HepG2 (cell line): ENCODE results near the gene MCC.

Source experiments
- CBX5 ChIP-seq: sonication (generic); formaldehyde crosslinking; IDR thresholded peaks from 2 replicates; pipeline ENCODE4 v1.4.0; 2020; ENCODE audit warnings: missing genetic modification reagents, borderline replicate concordance
- FOSL1 ChIP-seq: sonication (generic); formaldehyde crosslinking; IDR thresholded peaks from 2 replicates; pipeline ENCODE4 v1.9.0; 2021; ENCODE audit warnings: missing genetic modification reagents, borderline replicate concordance
- HNF1B ChIP-seq: sonication (generic); formaldehyde crosslinking; IDR thresholded peaks from 2 replicates; pipeline ENCODE4 v1.5.1; 2020; ENCODE audit warnings: mild to moderate bottlenecking, moderate library complexity, missing genetic modification reagents
- POLR2A ChIP-seq, 2 experiments: IDR thresholded peaks; 2 replicates each; pipeline ENCODE4 v1.6.1; 2011; ENCODE audit warnings: low read depth in 2 of 2, low read length in 2 of 2, mild to moderate bottlenecking in 1 of 2, moderate library complexity in 1 of 2; ENCODE audit not compliant: insufficient read depth in 1 of 2
- RAD51 ChIP-seq: fragments of 450-650 bp; IDR thresholded peaks from 2 replicates; pipeline ENCODE4 v1.6.1; 2016; ENCODE audit warnings: borderline replicate concordance
- TARDBP ChIP-seq: sonication (generic); formaldehyde crosslinking; IDR thresholded peaks from 2 replicates; pipeline ENCODE4 v1.8.0; 2022; ENCODE audit warnings: mild to moderate bottlenecking, missing genetic modification reagents
- YY1 ChIP-seq: IDR thresholded peaks from 2 replicates; pipeline ENCODE4 v1.6.1; 2011; ENCODE audit warnings: low read length, low read depth, moderate library complexity, mild to moderate bottlenecking; ENCODE audit not compliant: insufficient read depth, insufficient replicate concordance
- ZBTB34 ChIP-seq: sonication (generic); formaldehyde crosslinking; IDR thresholded peaks from 2 replicates; pipeline ENCODE4 v1.8.0; 2022; ENCODE audit warnings: mild to moderate bottlenecking, missing genetic modification reagents
- ZNF770 ChIP-seq: sonication (generic); formaldehyde crosslinking; IDR thresholded peaks from 2 replicates; pipeline ENCODE4 v1.5.0; 2020; ENCODE audit warnings: mild to moderate bottlenecking, missing genetic modification reagents
- TF ChIP-seq, protein P1 (sequence below), 2 experiments: IDR thresholded peaks; 2 replicates each; pipeline ENCODE4 v1.6.1; 2011 to 2012; ENCODE audit warnings: low read length in 2 of 2, borderline replicate concordance in 1 of 2, low read depth in 1 of 2, mild to moderate bottlenecking in 1 of 2, moderate library complexity in 1 of 2
- TF ChIP-seq, protein P2 (sequence below): sonication (generic); formaldehyde crosslinking; IDR thresholded peaks from 2 replicates; pipeline ENCODE4 v1.5.0; 2020; ENCODE audit warnings: mild to moderate bottlenecking, missing genetic modification reagents, moderate library complexity
- TF ChIP-seq, protein P3 (sequence below), 2 experiments: sonication (generic) in 1 of 2; formaldehyde crosslinking in 1 of 2; IDR thresholded peaks; 2 replicates each; pipeline versions ENCODE4 v1.5.1 to v1.6.1; 2011 to 2020; ENCODE audit warnings: borderline replicate concordance in 1 of 2, low read depth in 1 of 2, low read length in 1 of 2, mild to moderate bottlenecking in 1 of 2, missing genetic modification reagents in 1 of 2, moderate library complexity in 1 of 2

DNA sequence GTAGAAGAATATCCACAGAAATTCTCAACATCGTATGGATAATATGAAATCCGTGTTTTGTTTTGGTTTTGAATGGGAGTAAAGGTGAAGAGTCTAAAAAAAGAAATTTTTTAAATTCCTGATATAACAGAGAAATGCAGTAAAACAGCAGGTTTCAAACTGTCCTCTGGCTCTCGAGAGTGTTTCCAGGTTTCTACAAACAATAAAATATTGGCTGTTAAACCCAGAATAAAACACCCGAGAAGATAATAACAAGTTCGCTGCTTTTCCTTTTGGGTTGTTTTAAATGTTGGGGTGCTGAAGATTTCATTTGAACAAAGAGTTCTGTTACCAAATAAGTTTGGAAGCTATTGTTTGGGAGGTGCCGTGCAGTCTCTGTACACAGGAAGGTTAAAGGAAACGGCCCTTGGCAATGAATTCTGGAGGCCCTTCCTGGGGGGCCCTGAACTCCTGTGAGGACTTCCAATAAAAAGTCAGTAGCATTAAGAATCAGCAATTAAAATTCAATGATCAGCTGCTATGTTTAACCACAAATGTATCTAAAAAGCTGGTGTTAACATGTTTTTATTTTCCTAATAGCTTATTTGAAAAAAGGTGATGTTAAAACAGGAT is 269.2 kb downstream of the MCC start:
- TF ChIP-seq, protein P1, sequence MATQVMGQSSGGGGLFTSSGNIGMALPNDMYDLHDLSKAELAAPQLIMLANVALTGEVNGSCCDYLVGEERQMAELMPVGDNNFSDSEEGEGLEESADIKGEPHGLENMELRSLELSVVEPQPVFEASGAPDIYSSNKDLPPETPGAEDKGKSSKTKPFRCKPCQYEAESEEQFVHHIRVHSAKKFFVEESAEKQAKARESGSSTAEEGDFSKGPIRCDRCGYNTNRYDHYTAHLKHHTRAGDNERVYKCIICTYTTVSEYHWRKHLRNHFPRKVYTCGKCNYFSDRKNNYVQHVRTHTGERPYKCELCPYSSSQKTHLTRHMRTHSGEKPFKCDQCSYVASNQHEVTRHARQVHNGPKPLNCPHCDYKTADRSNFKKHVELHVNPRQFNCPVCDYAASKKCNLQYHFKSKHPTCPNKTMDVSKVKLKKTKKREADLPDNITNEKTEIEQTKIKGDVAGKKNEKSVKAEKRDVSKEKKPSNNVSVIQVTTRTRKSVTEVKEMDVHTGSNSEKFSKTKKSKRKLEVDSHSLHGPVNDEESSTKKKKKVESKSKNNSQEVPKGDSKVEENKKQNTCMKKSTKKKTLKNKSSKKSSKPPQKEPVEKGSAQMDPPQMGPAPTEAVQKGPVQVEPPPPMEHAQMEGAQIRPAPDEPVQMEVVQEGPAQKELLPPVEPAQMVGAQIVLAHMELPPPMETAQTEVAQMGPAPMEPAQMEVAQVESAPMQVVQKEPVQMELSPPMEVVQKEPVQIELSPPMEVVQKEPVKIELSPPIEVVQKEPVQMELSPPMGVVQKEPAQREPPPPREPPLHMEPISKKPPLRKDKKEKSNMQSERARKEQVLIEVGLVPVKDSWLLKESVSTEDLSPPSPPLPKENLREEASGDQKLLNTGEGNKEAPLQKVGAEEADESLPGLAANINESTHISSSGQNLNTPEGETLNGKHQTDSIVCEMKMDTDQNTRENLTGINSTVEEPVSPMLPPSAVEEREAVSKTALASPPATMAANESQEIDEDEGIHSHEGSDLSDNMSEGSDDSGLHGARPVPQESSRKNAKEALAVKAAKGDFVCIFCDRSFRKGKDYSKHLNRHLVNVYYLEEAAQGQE (IDR thresholded peaks at IDR 0.05; ENCODE audit: borderline replicate concordance in 1 of 2, low read depth in 1 of 2, low read length in 2 of 2): no peak
- TF ChIP-seq, protein P2, sequence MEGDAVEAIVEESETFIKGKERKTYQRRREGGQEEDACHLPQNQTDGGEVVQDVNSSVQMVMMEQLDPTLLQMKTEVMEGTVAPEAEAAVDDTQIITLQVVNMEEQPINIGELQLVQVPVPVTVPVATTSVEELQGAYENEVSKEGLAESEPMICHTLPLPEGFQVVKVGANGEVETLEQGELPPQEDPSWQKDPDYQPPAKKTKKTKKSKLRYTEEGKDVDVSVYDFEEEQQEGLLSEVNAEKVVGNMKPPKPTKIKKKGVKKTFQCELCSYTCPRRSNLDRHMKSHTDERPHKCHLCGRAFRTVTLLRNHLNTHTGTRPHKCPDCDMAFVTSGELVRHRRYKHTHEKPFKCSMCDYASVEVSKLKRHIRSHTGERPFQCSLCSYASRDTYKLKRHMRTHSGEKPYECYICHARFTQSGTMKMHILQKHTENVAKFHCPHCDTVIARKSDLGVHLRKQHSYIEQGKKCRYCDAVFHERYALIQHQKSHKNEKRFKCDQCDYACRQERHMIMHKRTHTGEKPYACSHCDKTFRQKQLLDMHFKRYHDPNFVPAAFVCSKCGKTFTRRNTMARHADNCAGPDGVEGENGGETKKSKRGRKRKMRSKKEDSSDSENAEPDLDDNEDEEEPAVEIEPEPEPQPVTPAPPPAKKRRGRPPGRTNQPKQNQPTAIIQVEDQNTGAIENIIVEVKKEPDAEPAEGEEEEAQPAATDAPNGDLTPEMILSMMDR (CRISPR knock-in tag): no peak
- no peak for TF ChIP-seq FOSL1 (CRISPR knock-in tag)
- TF ChIP-seq HNF1B (CRISPR knock-in tag): no peak
- no peak for TF ChIP-seq POLR2A (IDR thresholded peaks at IDR 0.05; ENCODE audit: insufficient read depth in 1 of 2, low read depth in 2 of 2, low read length in 2 of 2)
- TF ChIP-seq TARDBP: no peak
- no peak for TF ChIP-seq CBX5 (CRISPR knock-in tag)
- no peak for TF ChIP-seq YY1
- TF ChIP-seq ZNF770 (CRISPR knock-in tag): no peak
- TF ChIP-seq RAD51: no peak
- TF ChIP-seq, protein P3, sequence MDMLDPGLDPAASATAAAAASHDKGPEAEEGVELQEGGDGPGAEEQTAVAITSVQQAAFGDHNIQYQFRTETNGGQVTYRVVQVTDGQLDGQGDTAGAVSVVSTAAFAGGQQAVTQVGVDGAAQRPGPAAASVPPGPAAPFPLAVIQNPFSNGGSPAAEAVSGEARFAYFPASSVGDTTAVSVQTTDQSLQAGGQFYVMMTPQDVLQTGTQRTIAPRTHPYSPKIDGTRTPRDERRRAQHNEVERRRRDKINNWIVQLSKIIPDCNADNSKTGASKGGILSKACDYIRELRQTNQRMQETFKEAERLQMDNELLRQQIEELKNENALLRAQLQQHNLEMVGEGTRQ (IDR thresholded peaks at IDR 0.05; ENCODE audit: low read depth, low read length): no peak
- TF ChIP-seq, protein P3 (CRISPR knock-in tag; IDR thresholded peaks at IDR 0.05; ENCODE audit: borderline replicate concordance): no peak
- no peak for TF ChIP-seq ZBTB34 (CRISPR knock-in tag)
